Mucosa of descending colon (tissue), 3 donors: ENCODE results near the gene SPAG8. TPM values are rescaled to one million over a fixed set of nuclear protein-coding genes. Genes with fewer than 3 reads are reported as not detected.
A peak's percentile ranks its signal among the peaks of the same experiment; 100 is the strongest.

ENCODE experiments used
- ATAC-seq: fragments of 200-7000 bp; cut with Tn5 transposase; one replicate; pipeline ENCODE4 v1.9.1; 2020; ENCODE audit warnings: mild to moderate bottlenecking, moderate library complexity
- DNase-seq, 3 donors: peaks; one replicate each; pipeline ENCODE4 v3.0.0-alpha.2; 2020
- H3K36me3 ChIP-seq: fragments of 200-600 bp; one replicate; pipeline ENCODE4 v1.8.0; 2021; ENCODE audit warnings: low read depth, mild to moderate bottlenecking
- H3K4me1 ChIP-seq: fragments of 200-600 bp; one replicate; pipeline ENCODE4 v1.8.0; 2021; ENCODE audit warnings: low read depth, mild to moderate bottlenecking
- H3K4me3 ChIP-seq: fragments of 200-600 bp; one replicate; pipeline ENCODE4 v1.8.0; 2021; ENCODE audit warnings: mild to moderate bottlenecking
- H3K9me3 ChIP-seq: fragments of 200-600 bp; one replicate; pipeline ENCODE4 v1.8.0; 2021; ENCODE audit warnings: mild to moderate bottlenecking
- intact Hi-C, 2 donors: fragments of 100-400 bp; cut with DNase I in 1 of 2; cut with micrococcal nuclease in 1 of 2; formaldehyde crosslinking; loops; one replicate each; pipeline versions ENCODE4 v1.11.0 to v1.11.1; 2022; cut with DNase I, micrococcal nuclease
- total RNA-seq, 3 donors: library from RNA; stranded (reverse); fragmentation: NEBNext Ultra II Directional in 2 of 3; extraction: Animal tissue kit (Norgen Biotek cat#: 25700) in 2 of 3; gene quantifications; one replicate each; pipeline versions ENCODE4 v1.2.1 to v1.2.4, GENCODE V29; 2021 to 2023
- TF ChIP-seq, protein P1 (sequence below): fragments of 200-600 bp; IDR thresholded peaks from one replicate; pipeline ENCODE4 v1.8.0; 2022; ENCODE audit warnings: antibody characterized with exemption, mild to moderate bottlenecking
- donor health status: DM: no; HTN: no; CAD: no; lungs with moderate emphysema.
- donor health status: DM: no; HTN: no; CAD: no.
- donor health status: DM: no; HTN: yes; CAD: no.

Gene SPAG8
- total RNA-seq, 3 donors from 2014 or later = 0.84 to 2.5 (median 0.92) TPM

DNA sequence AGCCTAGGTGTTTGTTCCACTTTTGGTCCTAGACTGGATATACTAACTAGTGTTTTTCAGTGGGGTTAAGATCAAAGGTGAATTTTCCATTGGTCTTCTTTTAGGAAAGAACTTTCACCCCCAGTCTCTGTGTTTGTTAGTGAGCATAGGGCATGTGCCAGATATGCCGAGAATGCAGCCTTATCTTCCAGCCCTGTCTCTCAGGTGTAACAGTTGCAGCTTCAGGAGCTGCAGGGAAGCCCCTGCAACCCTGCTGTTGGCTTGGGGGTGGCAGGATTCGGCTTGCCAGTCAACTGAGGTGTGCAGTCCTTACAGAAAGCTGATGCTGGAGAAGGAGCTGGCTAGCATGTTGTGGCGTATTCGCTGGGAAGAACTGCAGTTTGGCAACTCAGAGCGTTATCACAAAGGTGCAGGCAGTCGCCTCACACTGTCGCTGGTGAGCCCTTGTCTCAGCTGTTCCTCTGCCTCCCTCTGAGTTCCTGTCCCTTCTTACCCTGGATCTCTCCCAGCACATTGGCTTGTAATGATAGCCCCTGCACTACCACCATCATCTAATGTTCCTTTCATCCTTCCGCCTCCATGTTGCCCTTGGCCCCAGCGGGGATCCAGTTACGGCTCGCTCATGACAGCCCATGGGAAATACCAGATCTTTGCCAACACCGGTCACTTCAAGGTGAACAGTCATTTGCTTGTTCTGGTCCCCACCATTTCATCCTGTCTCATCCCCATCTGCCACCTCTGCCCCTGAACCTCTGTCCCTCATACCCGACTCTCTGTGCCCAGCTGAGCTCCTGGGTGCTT lies 10.5 kb downstream of the SPAG8 start:
- no peak for DNase-seq
- TF ChIP-seq, protein P1, sequence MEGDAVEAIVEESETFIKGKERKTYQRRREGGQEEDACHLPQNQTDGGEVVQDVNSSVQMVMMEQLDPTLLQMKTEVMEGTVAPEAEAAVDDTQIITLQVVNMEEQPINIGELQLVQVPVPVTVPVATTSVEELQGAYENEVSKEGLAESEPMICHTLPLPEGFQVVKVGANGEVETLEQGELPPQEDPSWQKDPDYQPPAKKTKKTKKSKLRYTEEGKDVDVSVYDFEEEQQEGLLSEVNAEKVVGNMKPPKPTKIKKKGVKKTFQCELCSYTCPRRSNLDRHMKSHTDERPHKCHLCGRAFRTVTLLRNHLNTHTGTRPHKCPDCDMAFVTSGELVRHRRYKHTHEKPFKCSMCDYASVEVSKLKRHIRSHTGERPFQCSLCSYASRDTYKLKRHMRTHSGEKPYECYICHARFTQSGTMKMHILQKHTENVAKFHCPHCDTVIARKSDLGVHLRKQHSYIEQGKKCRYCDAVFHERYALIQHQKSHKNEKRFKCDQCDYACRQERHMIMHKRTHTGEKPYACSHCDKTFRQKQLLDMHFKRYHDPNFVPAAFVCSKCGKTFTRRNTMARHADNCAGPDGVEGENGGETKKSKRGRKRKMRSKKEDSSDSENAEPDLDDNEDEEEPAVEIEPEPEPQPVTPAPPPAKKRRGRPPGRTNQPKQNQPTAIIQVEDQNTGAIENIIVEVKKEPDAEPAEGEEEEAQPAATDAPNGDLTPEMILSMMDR = no peak
- intact Hi-C loops = no loop called here
- ATAC-seq = no peak
- Histone ChIP-seq H3K36me3 (no peaks in the 10 kb centered on the region), H3K9me3 (no peaks in the 10 kb centered on the region), H3K4me1 (no peaks in the 10 kb centered on the region), H3K4me3 (no peak overlapping the region)

- no peak for DNase-seq
- no peak for ATAC-seq
- H3K4me1 ChIP-seq = no peaks in the 10 kb centered on the region
- H3K4me3 ChIP-seq = no peak overlapping the region
- TF ChIP-seq, protein P1 = no peak
- intact Hi-C loops = no loop called here
- H3K36me3 ChIP-seq = no peaks in the 10 kb centered on the region
- no peaks in the 10 kb centered on the region for H3K9me3 ChIP-seq
These were observed 11.5 kb downstream of the SPAG8 start for GRCh38 chr9:35800530-35800929.

DNA sequence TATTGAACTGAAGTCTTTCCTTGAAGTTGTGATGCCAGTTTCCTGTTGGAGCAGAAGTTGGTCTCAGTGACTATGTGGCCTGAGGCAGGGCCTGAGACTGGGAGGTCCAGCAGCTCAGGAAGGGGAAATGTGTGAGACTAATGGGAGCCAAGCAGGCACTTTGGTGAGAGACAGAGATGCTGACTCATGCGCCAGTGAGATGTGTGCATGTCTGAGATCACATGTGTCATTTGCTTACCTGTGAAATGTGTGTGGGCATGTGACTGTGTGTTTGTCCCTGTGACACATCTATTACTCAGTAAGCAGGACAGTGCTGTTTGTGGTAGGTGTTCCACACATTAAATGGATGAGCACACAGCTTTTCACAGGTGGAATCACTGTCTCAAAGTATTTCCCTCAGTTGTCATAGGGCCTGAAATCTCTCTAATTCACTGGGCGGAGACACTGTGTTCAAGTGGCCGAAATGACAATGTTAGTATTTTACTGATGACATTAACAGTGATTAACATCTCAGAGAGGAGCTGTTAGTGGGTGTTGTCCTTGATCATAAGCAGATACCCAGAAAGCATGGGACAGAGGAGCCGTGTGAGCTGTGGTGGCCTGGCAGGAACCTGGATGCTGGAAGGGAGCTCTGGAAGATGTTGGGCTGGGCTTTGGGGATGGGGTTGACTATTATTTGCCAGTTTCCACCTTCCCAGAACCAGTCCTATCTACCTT lies 13.2 kb downstream of the SPAG8 start:
- no peak for DNase-seq
- ATAC-seq = peak; percentile 56
- Histone ChIP-seq H3K36me3 (no peaks in the 10 kb centered on the region), H3K4me1 (no peaks in the 10 kb centered on the region), H3K9me3 (no peaks in the 10 kb centered on the region), H3K4me3 (no peak overlapping the region)
- intact Hi-C loops = no loop called here
- TF ChIP-seq, protein P1 = no peak

DNA sequence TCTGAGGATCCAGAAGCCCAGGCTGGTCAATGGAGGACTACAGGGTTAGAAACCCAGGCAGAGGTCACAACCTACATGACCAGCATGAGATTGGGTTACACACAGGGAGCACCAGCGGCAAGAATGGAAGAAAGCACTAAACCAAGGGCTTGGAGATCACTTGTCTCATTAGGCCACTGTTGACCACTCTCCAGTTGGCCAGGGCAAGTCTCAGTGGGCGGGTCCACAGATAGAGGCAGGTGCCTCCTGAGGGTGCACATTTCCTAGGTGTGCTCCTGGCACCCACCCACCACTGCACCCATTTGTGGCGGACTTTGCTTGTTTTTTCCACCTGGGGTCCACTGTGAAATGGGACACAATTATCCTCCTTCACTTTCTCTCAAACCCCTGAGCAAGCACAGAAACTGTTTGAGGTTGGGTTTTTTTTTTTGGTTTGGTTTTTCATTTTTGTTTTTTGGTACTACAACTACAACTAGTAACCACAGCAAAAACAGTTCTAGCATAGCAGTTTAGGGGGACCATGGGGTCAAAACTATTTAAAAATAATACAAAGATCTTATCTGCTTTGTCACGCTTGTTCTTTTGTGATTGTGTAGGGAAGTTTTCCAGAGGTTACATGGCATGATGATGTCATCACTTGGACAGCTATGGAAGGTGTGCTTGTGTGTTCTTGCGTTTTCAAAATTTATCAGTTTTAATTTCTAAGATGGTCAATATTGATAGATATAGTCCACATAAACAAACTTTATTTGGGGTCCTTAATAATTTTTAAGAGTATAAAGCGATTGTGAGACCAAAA lies 14.6 kb downstream of the SPAG8 start:
- ATAC-seq (no peak), DNase-seq (no peak)
- Histone ChIP-seq H3K4me1 (no peaks in the 10 kb centered on the region), H3K4me3 (no peak overlapping the region), H3K36me3 (no peaks in the 10 kb centered on the region), H3K9me3 (no peaks in the 10 kb centered on the region)
- TF ChIP-seq, protein P1 = no peak
- intact Hi-C loops = no loop called here

DNA sequence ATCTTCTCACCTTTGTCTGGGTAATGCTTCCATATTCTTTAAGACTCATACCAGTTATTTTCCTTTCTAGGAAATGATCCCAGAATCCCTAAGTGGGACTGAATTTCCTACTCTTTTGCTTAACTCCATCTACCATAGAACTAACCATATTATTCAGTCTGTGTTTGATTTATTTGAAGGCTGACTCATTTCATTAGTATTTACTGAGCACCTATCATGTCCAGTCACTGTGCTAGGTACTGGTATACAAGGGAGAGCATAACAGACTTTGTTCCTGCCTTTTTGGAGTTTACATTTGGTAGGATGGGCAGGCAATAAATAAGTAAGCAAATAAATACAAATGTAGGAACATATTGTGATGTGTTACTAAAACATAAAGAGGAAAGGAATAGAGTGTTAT lies 16.4 kb downstream of the SPAG8 start:
- no peak overlapping the region for H3K4me3 ChIP-seq
- intact Hi-C loops = no loop called here
- no peak for DNase-seq
- H3K36me3 ChIP-seq = no peaks in the 10 kb centered on the region
- no peaks in the 10 kb centered on the region for H3K4me1 ChIP-seq
- peak; percentile 38 for ATAC-seq
- no peaks in the 10 kb centered on the region for H3K9me3 ChIP-seq
- TF ChIP-seq, protein P1 = no peak
